Astrocyte (in vitro differentiated cells and primary cell): ENCODE results near the gene RAB17.

ENCODE experiments used
- EZH2 ChIP-seq: IDR thresholded peaks from 2 replicates; pipeline ENCODE4 v1.6.1; 2012; ENCODE audit warnings: mild to moderate bottlenecking, low read length, inconsistent platforms; ENCODE audit not compliant: insufficient read depth
- TF ChIP-seq, protein P1 (sequence below): IDR thresholded peaks from 2 replicates; pipeline ENCODE4 v1.5.1; 2011; ENCODE audit warnings: low read depth, mild to moderate bottlenecking, inconsistent platforms, low read length, moderate library complexity; ENCODE audit not compliant: insufficient read depth

DNA sequence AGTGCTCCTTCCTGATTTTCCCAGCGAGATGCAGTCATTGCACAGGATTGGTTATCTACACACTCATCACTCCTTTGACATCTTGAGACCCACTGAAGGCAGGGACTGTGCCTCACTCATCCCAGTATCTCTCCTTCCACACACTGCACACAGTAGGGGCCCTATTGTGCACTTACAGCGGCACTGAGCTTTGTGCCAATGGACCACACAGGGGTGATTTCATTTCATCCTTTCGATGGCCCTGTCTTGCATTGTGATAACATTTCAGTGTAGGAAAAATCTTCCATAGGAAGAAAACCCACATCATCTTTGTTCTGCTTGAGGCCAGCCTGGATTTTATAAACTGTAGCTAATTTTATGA, 25.8 kb upstream of the RAB17 start:
- TF ChIP-seq EZH2, result no peak
- TF ChIP-seq, protein P1, sequence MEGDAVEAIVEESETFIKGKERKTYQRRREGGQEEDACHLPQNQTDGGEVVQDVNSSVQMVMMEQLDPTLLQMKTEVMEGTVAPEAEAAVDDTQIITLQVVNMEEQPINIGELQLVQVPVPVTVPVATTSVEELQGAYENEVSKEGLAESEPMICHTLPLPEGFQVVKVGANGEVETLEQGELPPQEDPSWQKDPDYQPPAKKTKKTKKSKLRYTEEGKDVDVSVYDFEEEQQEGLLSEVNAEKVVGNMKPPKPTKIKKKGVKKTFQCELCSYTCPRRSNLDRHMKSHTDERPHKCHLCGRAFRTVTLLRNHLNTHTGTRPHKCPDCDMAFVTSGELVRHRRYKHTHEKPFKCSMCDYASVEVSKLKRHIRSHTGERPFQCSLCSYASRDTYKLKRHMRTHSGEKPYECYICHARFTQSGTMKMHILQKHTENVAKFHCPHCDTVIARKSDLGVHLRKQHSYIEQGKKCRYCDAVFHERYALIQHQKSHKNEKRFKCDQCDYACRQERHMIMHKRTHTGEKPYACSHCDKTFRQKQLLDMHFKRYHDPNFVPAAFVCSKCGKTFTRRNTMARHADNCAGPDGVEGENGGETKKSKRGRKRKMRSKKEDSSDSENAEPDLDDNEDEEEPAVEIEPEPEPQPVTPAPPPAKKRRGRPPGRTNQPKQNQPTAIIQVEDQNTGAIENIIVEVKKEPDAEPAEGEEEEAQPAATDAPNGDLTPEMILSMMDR, result no peak
